Ureter (tissue), 1 donor: ENCODE data around the gene CCDC38. TPM values are rescaled to one million over a fixed set of nuclear protein-coding genes. Genes with fewer than 3 reads are reported as not detected.
A peak's percentile ranks its signal among the peaks of the same experiment; 100 is the strongest.
"Not testable (repeated sequence)": the region's sequence is repeated elsewhere in the genome, so short reads cannot be mapped to it uniquely, and the experiment has no call there.

Experiments
- DNase-seq: peaks from one replicate; pipeline ENCODE4 v3.0.0-alpha.2; 2020; ENCODE audit warnings: low spot score
- total RNA-seq: library from RNA; stranded (reverse); gene quantifications from one replicate; pipeline ENCODE4 v1.2.4, GENCODE V29; 2023
- donor health status: DM: yes; HTN: yes; CAD: no.

The CCDC38 gene
- total RNA-seq, 1 donor from 2014 or later, result not detected

- no peak for DNase-seq
Observed at GRCh38 chr12:95882080-95882479, 60.3 kb downstream of the CCDC38 start.

DNA sequence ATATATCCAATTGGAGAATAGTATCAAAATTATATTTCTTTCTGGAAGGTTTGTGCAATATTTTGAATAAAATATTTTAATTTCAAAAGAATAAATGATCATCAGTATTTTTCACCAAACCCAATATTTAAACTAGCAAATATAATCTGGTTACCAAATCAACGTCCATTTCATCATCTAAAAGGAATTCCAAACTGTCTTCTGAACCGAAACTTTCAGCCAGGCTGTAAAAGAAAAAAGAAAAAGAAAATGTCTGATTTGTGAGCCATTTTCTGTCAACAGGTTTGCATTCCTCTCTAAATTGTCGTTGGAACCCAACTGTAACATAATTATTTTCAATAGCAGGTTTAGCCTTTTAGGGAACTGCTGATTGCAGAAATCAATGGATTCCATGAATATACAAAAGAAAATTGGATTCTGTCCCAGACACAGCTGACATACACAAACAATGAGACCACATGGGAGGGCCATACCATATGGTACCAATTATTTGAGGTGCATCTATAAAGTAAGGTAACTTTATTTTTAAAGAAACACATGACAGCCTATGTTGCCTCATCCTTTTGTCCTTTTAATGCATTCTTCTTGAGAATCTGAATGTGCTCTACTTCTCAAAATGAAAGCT, 61.0 kb downstream of the CCDC38 start:
- no peak for DNase-seq

DNA sequence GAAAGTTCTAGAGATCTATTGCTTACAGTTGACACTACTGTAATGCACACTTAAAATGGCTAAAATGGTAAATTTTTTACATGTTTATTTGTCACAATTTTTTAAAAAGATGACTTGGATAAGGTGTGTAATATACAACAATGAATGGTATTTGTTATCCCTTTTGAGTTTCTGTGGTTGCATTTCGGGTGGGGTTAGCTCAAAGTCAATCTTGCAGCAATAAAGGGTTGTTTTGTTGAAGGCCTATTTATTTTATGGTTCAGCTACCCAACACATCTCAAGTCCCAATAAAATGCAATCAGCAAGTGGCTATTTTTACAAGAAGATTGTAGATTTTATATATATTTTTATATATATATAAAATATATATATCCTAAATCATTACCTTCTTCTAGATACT, 61.5 kb downstream of the CCDC38 start:
- DNase-seq, result no peak

- DNase-seq, result no peak
Observed at GRCh38 chr12:95877622-95878021, 64.8 kb downstream of the CCDC38 start.

GRCh38 chr12:95874452-95874851, 68.0 kb downstream of the CCDC38 start:
- DNase-seq, result no peak

- no peak for DNase-seq
Observed at GRCh38 chr12:95870897-95871296, 71.5 kb downstream of the CCDC38 start.

GRCh38 chr12:95863337-95863736, 79.1 kb downstream of the CCDC38 start:
- no peak for DNase-seq

- no peak for DNase-seq
Observed at GRCh38 chr12:95862038-95862437, 80.4 kb downstream of the CCDC38 start.

DNA sequence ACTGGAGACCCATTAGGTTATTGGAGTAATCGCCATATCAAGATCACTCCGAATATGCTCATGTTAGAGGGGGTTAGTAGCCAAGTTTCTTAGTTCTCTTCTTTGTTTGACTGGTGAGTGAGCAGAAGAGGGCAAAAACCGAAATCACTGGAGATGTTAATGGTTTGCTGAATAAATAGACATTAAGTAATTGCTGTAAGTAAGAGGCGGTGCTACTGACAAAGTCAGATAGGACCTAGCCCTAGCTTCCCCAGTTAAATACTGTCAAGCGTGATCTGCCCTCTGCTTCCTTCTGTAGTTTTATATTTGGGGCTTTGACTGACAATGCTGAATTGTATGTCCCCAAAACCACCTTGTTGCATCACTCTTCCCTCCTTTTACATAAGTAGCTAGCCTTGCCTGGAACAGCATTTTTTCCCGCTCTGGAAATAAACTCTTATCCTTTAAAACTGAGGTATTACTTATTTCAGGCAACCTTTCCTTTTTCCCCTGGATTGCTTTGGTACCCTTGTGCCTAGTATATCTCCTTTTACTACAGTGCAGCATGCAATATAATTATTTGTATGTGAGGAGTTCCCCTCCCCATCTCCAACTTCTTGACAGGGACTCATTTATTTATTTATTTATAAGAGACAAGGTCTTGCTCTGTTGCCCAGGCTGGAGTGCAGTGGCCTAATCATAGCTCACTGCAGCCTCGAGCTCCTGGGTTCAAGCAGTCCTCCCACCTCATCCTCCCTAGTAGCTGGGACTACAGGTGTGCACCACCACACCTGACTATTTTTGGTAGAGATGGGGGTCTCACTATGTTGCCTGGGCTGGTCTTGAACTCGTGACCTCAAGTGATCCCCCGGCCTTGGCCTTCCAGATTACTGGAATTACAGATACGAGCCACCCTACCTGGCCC, 82.2 kb downstream of the CCDC38 start:
- DNase-seq, result no peak

DNA sequence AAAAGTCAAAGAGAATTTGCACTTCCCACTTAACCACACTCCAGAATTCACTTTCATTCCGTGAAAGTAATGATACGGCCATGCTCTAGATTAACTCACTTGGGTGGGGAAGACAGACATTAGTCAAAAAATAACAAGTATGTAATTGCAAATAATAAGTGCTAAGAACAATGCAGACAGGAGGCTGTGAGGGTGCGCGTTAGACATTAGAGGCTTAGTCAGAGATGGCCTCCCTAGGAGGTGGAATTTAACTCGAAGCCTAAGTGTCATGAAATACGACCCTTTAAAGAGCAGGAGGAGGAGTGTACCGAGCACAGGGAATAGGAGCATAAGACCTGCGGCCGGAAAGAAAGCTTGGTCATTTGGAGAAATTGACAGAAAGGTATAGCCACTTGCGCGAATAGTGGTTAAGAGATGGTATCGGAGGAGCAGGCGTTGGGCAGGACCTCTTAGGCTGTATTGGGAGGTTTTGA, 83.0 kb downstream of the CCDC38 start:
- no peak for DNase-seq

DNA sequence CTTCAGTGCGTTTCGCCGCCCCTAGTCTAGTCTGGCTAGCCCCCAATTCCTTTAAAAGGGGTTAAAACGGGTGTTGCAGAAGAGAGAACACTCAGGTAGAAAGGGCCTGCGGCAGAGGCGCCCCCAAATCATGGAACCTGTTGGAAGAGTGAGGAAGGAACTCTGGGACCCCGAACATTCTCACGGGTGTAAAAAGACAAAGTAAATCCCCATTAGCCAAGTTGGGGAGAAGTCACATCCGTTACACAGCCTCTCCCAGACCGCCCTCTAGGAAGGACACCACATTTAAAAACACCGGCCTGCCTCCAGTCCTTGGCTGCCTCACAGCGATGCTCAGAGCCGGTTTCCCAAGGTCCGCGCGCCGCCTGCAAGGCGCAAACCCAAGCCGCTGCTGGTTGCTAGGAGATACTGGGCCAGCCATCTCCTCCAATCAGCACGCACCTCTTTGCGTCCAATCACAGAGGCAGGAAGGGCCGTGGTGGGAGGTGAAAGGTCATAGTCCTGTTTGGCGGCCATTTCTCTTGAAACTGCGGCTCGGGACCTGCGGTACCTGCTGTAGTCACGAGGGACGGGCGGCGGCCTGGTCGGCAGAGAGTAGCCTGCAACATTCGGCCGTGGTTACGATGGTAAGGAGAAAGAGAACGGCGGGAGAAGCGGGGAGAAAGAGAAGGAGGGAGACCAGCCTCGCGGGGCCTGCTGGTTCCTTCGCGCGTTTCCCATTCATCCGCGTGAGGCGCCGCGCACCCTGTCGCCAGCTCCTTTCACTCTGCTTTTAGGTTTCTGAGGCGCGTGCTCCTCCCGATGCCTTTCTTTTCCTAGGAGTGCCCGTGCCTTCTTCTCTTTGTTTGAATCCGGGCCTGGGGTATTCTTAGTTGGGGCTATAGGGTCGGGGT, 83.7 kb downstream of the CCDC38 start, which contains the start of gene SNRPF:
Gene SNRPF, plus strand, starts transcription at position 502 of the 893 bp plus-strand sequence. Its CDS starts 122 bp downstream, at position 624.
- peak; percentile 98 for DNase-seq

DNA sequence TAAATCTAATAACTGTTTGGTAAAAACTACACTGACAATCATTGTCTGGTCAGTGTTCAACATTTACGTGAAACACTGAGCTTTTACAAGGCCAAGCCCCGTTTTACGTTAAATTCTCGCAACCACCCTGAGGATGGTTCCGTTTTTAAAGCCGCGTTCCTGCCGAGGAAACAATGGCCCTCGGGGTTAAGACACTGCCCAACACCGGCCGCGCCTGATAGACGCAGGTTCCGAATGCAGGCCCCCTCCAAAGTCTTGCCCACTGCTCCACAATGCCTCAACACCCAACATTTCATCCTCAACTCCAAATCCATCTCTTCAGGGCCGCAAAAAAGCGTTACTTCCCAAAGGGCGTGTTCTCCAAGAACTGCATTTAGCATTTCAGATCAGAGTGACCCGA, 84.6 kb downstream of the CCDC38 start:
- DNase-seq, result no peak

- DNase-seq, result no peak
Observed at GRCh38 chr12:95857156-95857555, 85.3 kb downstream of the CCDC38 start.

- DNase-seq, result no peak
Observed at GRCh38 chr12:95852133-95852532, 90.3 kb downstream of the CCDC38 start.

DNA sequence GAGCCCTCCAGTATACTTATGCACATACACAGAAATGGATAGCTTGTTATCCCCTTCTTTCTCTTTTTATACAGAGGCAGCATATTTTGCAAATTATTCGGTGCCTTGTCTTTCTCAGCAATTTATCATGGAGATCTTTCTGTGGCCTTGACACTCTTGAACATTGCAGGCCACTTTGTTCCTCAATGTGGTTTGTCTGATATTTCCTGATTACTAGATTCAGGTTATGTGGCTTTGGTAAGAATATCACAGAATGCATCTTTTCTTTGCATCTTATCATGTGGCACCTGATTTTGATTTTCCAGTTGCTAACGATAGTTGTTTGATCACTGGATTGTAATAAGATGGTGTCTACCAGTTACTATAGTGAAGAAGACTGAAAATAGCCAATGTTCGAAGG, 90.8 kb downstream of the CCDC38 start:
- DNase-seq, result no peak

DNA sequence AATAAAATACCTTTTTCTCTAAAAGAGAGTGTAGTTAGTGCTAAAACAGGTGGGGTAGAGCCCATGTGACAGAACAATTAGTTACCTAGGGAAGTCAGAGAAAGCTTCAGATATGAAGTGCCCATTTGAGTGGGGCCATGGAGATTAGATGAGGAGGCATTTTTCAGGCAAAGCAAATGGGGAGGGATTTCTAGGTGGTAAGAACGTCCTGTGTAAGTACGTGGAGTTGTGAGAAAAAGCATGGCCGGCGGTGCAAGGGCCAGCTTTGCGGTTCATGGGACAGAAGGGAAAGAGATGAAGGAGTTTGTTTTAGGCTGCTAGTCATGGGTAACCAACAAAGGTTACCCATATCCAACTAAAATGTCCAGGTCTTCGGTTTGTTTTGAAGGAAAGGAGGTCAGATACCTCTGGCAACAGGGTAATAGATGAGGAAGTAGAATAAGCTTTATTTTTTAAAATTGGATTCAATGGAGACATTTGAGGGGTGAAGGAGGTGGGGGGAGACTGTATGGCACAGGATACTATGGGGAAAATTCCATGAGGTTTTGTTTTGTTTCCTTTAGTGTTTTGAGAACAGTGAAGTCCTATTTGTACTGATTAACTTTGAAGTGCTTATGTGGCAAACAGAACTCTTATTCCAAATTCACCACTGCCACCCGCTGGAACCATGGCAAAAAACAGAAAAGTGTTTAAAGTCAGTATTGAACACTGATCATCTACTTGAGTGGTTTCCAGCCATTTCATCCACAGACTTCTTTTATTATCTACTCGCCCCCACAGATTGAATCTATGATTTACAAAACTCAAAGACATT, 93.6 kb downstream of the CCDC38 start:
- no peak for DNase-seq

DNA sequence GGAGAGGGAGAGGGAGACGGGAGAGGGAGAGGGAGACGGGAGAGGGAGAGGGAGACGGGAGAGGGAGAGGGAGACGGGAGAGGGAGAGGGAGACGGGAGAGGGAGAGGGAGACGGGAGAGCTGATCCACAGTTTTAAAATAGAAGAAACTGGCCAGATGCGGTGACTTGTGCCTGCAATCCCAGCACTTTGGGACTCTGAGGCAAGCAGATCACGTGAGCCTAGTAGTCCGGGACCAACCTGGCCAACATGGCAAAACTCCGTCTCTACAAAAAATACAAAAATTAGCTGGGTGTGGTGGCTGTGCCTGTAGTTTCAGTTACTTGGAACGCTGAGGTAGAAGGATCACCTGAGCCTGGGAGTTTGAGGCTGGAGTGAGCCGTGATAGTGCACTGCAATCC, 100.0 kb downstream of the CCDC38 start:
- not testable (repeated sequence) for DNase-seq

DNA sequence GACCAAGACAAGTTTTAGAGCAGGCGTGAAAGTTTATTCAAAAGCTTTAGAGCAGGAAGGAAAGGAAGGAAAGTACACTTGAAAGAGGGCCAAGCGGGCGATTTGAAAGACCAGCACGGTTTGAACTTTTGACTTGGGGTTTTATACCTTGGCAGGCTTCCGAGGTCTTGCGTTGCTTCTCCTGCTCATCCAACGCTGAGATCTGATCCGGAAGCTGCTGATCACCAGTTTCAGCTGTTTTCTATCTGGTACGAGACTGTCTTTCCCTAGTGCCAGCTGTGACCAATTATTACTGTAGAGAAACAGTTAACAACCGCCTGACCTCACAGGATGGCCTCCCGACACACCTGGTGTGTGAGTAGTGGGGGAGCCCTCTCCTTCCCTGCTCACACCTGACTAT, 104.3 kb downstream of the CCDC38 start:
- DNase-seq, result no peak

GRCh38 chr12:95837240-95838038, 105.0 kb downstream of the CCDC38 start:
- DNase-seq, result no peak

GRCh38 chr12:95836630-95837239, 105.7 kb downstream of the CCDC38 start:
- DNase-seq, result no peak
